Ecto neural progenitor cell (in vitro differentiated cells): ENCODE measurements around the gene UTF1.
A peak's percentile ranks its signal among the peaks of the same experiment; 100 is the strongest.
"Not testable (repeated sequence)": the region's sequence is repeated elsewhere in the genome, so short reads cannot be mapped to it uniquely, and the experiment has no call there.

ENCODE experiments used
- DNase-seq: peaks from one replicate; pipeline ENCODE4 v3.0.0-alpha.2; 2018; ENCODE audit warnings: low spot score

The UTF1 gene

DNA sequence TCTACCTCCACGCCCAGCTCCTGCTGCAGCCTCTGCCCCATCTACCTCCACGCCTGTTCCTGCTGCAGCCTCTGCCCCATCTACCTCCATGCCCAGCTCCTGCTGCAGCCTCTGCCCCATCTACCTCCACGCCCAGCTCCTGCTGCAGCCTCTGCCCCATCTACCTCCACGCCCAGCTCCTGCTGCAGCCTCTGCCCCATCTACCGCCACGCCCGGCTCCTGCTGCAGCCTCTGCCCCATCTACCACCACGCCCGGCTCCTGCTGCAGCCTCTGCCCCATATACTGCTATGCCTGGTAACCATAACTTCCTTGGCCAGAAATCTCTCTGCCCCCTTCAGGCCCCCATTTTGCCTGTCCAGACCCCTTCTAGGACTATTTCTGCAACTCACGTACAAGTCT is 35.0 kb downstream of the UTF1 start:
- not testable (repeated sequence) for DNase-seq

DNA sequence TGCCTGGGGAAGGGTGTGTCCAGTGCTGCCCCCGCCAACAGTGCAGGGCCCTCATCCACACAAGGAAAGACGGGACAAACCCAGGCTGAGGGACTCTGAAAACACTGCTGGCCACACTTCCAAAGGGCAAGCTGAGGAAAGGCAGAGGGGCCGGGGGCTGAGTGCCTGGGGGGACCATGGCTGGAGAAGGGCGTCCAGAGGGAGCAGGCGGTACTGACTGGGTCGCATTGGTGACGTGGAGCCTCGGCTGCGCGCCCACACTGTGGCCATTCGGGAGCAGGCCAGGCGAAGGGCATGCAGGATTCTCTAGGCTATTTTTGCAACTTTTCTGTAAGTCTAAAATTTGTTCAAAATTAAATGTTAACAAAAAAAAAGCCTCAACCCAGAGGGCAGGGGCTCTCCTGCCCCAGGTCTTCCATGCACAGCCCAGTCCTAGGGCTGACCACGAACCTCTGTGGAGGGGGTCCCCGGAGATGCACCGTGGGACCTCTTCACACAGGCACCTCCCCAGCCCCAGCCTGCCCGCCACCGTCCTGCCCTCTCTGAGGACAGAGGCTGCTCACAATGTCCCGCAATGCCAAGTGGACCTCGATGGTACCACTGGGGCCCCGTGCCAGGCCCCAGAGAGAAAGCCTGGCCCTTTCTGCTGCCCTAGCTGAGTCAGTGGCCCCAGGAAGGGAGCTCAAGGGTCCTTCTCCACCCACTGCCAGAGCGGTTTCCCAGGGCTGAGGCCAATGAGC is 36.2 kb downstream of the UTF1 start:
- no peak for DNase-seq

DNA sequence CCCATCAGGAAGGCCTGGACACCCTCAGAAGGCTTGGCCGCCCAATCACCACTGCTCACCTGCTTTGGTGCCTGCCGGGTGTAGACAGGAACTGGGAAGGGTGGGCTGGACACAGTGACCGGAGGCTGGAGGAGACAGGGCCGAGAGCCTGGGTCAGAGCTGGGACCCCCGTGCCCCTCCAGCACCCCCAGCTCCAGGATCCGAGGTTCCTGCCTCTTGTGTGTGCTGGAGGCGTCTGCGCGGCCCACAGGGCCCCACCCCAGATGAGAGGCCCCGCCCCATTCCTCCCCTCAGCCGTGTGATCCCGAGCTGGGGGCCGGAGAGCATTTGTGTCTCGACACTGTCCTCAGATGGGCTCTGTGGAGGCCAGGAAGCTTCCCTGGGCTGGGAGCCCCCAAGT is 37.3 kb downstream of the UTF1 start:
- DNase-seq = no peak

DNA sequence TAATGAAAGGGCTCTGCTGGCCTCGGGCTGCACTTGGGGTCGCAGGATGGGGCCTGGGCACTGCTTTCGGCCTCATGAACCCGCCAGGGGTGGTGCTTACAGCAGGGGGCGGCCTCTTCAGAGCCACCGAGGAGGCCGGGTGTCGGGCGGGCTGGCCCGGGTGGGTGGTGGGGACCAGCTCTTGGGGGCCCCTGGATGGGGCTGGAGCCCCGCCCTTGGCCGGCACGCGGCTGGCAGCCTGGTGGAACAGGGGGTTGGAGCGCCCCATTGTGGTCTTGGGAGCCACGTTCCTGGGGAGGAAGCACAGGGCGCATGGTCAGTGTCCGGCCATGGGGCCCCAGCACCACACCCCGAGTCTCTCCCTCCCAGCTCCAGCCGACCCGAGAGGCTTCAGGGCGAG is 37.8 kb downstream of the UTF1 start:
- no peak for DNase-seq

DNA sequence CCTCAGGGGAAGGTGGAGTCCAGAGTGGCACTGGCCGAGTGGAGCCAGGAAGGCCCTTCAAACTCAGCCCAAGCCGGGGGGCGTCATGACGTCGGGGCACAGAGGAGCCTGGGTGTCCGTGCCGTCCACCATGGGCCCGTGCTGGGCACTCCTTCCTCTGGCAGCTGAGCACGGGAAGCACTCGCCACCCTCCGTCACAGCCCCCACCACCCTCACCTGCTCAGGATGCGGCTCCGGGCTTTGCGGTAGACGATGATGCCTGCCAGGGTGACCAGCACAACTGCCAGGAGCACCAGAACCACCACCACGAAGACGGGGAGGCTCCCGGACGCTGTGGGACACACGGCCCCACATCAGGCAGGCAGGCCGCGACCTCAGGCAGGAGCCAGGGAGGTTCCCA is 38.5 kb downstream of the UTF1 start:
- DNase-seq = no peak

DNA sequence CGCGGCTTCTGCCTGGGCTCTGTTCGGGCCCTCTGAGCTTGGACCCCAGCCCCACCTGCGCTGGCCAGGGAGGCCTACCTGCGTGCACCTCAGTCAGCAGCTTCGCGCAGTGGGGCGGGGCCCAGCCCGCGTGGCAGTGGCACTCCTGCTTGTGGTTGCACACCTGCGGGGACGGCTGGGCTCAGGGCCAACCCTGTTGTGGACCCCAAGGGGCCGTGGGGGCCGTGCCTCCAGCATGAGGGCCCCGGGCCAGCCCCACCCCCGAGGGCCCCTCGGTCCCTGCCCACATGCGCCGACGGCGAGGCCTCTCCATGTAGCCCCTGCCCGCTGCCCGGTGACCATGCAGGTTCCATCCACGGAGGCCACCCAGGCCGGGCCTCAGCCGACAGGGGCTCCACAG is 39.4 kb downstream of the UTF1 start:
- no peak for DNase-seq

DNA sequence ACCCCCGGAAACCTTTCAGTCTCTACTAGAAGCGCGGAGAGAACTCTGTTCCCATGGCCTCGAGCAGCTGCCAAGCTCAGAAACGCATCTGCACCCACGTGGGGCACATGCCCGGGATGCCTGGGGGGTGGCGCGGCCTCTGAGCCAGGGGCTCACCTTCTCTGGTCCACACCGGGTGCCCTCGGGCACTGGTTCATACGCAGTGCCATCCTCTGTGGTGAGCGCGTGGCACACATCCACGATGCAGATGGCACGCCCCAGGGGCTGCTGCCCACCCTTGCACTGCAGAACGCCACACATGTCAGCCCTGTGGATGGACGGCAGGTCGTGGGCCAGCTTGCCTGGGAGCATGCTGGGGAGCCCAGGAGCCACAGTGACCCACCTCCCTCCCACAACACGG is 40.2 kb downstream of the UTF1 start:
- no peak for DNase-seq

DNA sequence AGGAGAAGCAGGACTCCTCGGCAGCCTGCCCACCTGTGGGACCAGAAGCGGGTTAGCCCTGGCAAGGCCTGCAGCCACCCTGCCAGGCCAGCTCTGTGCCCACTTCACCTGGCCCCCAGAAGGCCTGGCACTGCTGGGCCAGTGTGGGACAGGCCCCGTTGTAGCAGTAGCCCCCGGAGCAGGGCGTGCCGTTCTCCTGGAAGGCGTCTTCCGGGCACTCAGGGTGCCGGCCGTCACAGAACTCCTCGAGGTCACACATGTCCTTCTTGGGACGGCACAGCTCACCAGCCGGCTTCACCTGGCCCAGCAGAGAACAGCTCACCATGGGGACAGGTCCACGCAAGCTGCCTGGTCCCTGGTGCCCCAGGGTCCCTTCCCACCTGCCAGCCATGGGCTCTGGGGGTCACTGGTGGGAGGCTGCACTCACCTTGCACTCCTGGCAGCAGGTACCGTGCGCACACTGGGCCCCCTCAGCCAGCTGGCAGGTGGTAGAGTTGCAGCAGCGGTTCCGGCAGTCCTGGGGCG is 40.8 kb downstream of the UTF1 start:
- DNase-seq = no peak

DNA sequence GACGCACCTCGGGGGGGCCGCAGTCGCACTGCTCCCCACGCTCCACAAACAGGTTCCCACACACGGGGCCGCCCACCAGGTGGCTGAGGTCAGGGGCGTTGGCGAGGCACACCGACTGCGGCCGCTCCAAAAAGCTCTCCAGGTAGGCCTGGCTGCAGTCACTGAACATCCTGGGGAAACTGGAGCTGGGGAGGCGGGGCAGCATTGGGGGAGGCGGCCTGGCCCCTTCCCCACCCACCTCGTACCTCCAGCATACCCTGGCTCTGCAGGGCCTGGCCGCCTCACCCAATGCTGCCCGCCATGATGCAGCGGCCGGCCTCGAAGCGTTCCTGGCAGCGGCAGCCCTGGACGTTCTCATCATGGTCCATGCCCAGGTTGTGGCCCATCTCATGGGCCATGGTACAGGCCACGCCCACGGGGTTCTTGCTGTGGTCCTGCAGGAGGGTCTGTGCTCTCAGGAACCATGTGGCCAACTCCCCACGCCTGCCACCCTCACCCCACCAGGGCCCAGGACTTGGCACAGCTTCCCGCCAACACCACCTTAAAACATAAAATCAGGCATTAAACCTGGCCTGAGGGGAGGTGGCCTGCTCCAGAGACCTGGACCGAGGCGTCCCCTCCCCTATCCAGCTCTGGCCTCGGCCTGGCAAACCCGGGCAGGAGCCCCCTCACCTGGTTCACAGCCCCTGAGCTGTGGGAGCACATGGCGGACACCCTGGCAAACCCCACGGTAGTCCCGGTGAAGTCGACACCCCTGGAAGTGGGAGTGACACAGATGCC is 41.7 kb downstream of the UTF1 start:
- DNase-seq = no peak

DNA sequence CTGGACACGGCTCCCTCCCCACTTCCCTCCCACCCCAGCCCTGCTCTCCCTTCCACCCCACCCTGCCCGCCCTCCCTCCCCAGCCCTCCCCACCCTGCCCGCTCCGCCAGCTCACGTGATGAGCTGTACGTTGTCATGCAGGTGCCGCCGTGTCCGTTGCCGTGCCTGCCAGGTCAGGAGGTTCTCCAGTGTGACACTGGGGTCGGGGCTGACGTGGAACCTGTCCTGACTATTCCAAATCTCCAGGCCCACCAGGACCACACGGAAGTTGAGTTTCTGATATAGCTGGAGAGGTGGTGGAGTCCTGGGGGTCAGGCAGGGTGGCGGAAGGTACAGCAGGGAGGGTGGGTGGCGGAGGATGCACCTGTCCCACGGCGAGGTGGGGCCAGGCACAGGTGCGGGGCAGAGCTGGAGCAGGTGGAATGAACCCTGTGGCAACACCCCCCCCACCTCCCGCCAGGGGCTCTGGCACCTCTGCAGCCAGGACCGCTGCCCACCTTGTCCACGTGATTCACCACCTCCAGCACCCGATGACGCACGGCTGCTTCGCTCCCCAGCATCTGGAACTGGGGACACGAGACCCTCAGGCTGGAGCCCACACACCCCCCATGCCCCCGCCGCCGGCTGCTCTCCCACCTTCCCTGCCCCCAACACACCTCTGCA is 42.4 kb downstream of the UTF1 start:
- no peak for DNase-seq

DNA sequence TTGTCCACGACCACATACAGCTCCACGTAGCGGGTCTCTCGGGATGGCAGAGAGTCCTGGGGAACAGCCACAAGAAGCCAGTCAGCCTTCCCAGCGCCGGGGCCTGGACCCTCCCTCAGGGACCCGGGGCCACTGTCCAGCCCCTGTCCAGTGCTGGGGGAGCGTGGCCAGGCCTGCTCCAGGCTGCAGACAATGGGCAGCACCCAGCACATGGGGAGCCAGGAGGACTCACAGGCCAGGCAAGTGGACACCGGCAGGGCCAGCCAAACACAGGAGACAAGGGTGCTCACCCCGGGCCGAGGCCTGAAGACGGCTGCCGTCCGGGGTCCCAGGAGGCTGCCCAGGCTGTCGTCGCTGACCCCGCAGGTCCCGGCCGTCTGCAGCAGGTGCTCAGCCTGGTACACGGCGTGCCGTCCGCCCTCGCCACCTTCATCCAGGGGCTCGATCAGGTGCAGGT is 43.0 kb downstream of the UTF1 start:
- DNase-seq = no peak

DNA sequence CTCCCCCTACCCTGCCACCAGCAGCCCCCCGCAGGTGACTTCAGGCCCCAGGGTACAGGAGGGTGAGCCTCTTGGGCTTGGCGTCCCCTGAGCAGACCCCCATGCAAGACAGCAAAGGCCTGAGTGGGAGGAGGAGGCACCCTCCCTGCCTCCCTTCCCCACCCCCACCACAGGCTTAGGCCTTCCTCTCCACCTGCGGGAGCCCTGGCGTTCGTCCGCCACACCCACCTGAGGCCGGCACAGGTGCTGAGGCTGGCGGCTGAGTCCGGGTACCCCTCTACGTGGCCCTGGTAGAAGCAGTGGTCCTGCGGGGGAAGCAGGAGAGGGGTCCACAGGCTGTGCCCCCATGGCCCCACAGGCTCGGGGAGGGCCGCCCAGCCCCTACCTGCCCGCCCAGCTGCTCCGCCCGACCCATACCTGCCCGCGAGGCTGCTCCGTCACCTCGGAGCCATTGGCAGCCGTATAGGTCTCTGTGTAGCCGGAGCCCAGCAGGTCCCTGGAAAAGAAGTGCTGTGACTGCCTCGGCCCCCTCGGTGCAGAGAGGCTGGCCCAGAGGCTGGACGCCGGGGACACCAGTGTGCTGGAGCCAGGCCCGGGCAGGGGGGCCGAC is 43.6 kb downstream of the UTF1 start:
- DNase-seq = no peak

DNA sequence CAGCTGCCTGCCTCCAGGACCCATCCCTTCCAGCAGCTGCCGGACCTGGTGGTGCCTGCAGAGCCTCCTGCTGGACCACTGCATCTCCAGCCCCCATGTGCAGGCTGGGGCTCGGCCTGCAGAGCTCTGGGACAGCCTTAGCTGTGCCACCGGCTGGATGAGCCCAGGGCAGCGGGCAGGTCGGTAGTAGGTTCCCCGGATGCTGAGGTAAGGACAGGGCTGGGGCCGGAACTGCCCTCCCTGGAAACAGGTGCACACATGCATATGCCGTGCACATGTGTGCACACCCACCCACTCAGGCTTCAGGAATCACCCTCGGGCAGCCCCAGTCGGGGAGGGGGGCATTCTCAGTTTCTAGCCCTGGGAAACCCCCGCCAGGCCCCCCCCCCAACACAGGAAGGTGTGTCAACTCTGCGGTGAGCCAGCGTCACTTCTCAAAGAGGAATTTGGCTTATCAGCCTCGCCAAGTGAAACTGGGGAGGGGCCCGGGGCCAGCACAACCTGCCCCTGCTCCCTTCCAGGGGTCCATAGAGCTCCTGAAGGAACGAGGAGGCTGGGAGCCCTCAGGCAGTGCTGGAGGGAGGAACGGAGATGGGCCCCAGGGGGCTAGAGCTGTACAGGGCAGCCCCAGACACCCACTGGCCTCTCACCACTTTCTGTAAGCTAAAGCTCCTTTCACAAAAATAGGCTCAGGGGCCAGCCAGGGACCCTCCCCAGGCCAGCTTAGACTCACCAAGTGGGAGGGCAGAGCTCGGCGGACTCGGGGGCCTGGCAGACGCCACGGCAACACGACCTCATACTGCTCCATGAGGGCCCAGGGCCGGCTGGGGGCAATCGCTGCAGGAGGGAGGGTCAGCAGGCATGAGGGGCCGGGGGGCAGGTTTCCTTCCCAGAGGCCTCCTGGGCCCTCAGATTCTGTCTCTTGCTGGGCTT is 45.0 kb downstream of the UTF1 start:
- DNase-seq = no peak

DNA sequence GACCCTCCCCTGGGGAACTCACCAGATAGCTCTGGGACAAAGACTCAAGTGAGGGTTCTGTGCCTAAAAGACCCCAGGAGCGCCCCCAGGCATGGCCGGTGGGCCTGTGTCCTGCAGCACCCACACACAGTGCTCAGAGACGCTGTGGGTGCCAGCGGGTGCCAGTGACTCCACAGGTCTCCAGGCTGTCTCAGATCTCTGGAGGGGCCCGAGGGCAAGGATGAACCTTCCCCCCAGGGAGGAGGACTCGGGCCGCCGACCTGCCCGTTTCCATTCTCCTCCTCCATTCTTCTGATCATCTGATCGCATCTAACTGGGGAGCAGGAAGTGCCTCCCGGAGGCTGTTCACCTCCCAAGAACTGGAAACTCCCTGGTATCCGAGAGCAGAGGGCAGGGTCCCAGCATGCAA is 45.7 kb downstream of the UTF1 start:
- no peak for DNase-seq

DNA sequence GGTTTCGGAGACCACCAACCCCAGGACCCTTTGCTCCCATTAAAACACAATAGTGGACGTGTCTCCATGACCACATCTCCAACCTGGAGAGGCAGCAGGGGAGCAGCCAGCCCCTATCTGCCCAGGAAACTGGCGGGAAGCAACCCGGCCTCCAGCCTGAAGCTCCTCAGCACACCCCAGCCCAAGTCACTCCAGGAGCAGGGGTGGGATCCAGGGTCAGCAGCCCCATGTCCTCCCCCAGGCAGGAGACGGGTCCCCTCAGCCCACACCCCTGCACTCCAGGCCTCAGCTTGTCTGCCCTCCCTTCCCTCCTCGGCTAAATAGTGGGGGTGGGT is 46.0 kb downstream of the UTF1 start:
- no peak for DNase-seq

DNA sequence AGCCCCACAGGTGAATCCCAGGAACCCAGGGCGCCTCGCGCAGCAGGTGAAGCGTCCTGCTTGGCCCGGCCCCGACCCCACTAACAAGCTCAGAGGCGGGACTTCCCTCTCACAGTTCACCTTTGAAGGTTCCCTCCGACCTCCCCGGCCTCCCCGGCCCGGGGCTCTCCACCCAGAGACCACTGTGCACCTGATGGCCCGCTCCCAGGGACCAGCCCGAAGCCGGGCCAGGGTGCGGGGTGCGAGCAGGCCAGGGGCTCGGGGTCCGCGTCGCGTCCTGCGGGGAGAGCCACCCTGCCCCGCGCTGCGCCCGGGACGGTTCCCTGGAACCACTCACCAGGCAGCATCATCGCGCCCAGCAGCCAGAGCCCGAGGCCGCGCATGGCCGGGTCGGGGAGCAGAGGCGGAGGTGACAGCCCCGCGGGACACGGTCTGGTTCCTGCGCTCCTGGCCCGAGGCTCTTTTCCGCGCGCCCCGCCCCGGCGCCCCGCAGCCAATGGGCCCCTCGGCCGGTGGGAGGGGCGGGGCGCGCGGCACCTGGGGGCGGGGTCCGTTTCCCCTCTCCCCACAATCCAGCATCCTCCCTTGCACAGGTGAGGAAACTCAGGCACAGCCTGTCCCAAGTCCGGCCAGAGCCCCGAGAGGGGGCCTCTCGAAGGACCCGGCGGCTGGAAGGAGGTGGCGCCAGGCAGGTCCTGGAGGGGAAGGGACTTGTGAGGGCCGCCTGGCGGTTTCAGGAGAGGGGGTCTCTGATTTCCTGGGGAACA is 46.6 kb downstream of the UTF1 start, which contains the start of gene ADAM8:
TSS of gene ADAM8 (minus strand) at position 434 of the 767 bp plus-strand sequence. CDS start at position 383, 51 bp downstream.
- DNase-seq = peak; percentile 72

DNA sequence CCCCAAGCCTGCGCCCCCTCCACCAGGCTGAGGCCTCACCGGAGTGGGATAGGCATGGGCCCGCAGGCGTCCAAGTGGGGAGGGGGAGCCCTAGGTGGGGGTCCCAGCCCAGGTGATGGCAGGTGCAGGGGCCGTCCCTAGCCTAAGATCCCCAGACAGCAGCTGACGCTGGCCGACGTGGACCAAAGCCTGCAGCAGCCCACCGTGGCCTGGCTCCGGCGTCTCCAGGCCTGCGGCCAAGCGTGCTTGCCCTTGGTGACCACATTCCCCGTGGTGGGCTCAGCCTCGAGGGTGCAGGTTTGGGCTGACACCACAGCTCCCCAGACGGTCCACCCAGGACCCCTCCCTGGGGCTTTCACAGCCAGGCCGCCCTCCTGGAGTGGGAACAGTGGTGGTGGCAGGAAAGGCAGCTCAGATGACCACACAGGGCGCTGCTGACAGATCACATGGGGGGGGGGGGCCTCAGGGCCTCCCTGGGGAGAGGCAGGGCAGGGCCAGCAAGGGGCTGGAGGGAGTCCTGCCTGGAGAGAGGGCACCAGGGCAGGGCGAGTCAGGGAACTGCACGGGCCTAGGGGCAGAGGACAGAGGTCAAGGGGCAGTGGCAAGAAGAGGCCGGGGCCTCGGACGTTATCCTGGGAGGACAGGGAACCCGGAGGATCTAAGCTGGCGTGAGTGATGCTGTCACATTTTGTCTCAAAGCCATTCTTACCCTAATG is 47.4 kb downstream of the UTF1 start:
- no peak for DNase-seq

DNA sequence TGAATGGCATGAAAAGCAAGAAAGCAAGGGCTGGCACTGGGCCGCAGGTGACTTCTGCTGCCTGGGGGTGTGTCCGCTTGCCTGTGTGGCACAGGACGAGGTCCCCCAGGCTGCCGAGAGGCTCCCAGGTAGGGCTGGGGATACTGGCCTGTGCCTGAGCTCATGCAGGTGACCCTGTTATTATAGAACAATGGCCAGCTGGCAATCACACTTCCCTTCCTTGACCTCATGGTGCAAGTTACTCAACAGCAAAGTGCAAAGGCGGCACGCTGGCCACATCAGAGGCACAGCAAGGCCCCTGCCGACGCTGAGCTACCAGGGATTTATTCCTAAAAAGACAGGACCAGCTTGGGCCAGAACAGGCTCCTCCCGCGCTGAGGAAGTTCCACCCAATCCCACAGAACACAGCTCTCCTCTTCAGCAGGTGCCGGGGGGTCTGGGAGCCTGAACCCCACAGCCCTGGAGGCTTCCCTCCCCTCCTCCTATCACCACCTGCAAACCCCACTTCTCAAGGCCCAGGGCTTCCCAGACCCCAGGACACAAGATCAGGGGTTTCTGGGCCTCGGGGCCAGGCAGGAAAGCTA is 48.1 kb downstream of the UTF1 start:
- no peak for DNase-seq

DNA sequence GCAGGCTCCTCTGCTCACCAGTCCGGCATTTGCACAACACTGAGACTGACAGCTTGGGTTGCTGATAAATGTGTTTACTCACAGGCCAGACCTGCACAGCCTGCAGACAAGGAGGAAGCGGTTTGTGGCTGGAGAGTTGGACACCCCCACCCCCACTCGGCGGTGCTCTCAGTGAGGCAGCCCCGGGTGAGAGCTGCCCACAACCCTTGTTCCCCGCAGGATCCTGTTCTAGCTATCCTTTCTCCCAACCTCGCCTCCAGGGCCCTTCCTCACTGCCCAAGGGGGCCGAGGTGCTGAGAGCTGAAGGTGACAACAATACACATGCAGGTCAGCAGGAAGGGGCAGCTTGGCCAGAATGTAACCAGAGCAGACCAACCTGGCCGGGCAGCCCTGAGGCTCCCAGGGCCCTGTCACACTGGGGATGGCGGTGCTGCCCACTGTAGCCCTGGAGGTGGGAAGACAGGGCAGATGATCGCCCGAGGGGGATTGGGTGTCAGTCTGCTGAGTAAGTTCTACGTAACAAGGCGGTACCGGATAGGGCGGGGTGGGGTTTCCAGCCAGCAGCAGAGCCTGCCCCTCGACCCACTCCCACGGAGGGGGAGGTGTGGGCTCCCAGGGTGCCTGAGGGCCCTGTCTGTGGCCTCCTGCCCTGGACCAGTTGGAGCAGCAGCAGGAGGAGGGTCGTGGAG is 48.7 kb downstream of the UTF1 start:
- no peak for DNase-seq
